ENCODE measurements around the gene RPS6KA3.
"Not testable (repeated sequence)": the region's sequence is repeated elsewhere in the genome, so short reads cannot be mapped to it uniquely, and the experiment has no call there.

GRCh38 chrX:20126833-20127232 is 139.9 kb downstream of the RPS6KA3 start:
- TF ChIP-seq CTCF, POLR2A (IDR thresholded peaks at IDR 0.05): not testable (repeated sequence)

Measured in thyroid gland (tissue), 4 donors.